ENCODE data around the gene HAVCR2.
"Not testable (repeated sequence)": the region's sequence is repeated elsewhere in the genome, so short reads cannot be mapped to it uniquely, and the experiment has no call there.

The HAVCR2 gene

GRCh38 chr5:157088342-157088990 is 20.4 kb downstream of the HAVCR2 start:
- DNase-seq (ENCODE audit: low spot score), result no peak

DNA sequence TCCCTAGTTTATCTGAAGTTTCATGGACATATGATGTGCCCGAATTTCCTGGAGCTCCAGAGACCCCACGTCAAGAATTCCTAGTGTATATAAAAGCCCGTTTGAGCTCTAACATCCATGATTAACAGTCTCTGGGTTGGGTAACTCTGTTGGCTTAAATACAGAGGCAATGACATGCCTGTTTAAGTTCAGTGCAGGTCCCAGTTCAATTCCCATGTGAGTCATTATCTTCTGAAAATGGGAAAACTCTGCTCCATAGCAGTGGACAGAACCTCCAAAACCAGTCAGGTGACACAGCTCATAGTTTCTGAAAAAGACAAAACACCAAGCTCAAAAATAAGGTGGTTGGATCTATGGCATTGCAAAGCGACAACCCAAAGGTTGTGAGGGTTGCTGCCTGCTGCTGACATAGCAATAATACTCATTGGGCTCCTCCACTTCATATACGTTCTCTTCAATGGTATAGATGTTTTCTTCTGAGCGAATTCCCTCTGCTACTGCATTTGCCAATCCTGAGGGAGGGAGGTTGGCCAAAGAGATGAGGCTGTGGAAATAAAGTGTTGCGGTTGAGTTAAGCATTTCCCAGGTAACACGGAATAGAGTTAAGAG is 22.0 kb downstream of the HAVCR2 start:
- DNase-seq (ENCODE audit: low spot score), result no peak

DNA sequence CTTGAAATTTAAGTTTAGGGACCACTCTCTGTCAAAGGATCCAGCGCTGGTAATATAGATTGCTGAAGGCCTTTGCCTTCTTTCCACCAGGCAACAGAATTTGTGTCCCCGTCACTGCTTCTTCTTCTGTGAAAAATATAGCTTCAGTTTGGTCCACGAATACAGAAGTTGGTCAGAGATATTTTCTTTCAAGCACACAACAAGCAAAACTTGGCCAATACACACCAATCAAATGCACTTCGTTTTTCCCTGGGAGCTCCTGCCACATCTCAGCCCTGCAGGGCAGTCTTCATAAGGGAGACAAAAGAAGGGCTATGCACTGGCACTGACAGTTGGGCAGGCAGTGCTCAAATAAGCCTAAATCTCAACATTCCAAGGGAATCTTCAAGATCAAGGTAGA is 22.9 kb downstream of the HAVCR2 start:
- DNase-seq (ENCODE audit: low spot score), result no peak

- no peak for DNase-seq (ENCODE audit: low spot score)
Observed at GRCh38 chr5:157080286-157080685, 28.6 kb downstream of the HAVCR2 start.

- peak; percentile 14 for DNase-seq (ENCODE audit: low spot score)
Observed at GRCh38 chr5:157076558-157076957, 32.3 kb downstream of the HAVCR2 start.

GRCh38 chr5:157072508-157072907 is 36.3 kb downstream of the HAVCR2 start:
- DNase-seq (ENCODE audit: low spot score), result no peak

DNA sequence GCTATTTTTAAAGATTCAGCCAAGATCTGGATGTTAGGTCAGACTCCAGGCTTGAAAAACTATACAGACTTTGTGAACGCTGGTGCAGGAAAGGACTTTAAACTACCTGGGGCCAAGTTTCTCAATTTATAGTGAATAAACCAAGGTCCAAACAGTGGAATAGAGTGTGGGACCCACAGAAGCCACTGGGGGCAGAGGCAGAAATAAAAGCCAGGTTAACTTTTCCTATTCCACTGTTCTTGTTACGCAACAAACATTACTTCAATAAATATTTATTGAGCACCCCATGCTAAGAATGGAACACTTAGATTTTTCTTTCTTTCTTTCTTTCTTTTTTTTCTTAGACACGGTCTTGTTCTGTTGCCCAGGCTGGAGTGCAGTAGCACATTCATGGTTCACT is 38.9 kb downstream of the HAVCR2 start:
- no peak for DNase-seq (ENCODE audit: low spot score)

- DNase-seq (ENCODE audit: low spot score), result no peak
Observed at GRCh38 chr5:157068785-157069184, 40.1 kb downstream of the HAVCR2 start.

GRCh38 chr5:157068339-157068738 is 40.5 kb downstream of the HAVCR2 start:
- DNase-seq (ENCODE audit: low spot score), result no peak

- DNase-seq (ENCODE audit: low spot score), result no peak
Observed at GRCh38 chr5:157067005-157067404, 41.8 kb downstream of the HAVCR2 start.

DNA sequence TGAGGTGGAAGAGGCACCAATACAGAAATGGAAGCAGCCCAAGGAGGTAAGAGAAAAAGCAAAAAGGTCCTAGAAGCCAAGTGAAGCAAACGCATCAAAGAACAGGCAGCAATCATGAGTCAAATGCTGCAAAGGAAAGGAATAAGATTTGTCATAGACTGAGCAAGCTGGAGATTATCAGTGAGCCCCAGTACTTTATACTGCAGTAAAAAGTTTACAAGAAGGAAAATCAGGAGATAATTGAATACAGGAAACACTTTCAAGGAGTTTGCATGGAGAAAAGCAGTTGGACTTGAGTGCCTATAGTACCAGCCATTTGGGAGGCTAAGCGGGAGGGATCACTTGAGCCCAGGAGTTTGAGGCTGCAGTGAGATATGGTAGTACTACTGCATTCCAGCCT is 42.8 kb downstream of the HAVCR2 start:
- DNase-seq (ENCODE audit: low spot score), result no peak

GRCh38 chr5:157063776-157064430 is 44.9 kb downstream of the HAVCR2 start:
- no peak for DNase-seq (ENCODE audit: low spot score)

DNA sequence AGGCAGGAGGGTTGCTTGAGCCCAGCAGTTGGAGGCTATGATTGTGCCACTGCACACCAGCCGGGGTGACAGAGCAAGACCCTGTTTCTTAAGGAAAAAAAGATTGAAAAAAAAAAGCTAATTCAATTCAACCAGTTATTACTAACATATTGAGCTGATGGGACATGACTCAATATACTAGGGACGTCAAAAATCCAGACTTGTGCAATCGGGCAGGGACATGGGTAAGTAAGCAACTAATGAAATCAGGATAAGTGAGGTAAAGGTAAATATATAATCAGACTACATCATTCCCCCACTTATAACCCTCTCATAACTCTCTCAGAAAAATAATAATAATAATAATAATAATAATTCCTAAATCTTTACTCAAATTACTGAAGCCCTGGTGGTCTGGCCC is 49.0 kb downstream of the HAVCR2 start:
- no peak for DNase-seq (ENCODE audit: low spot score)

GRCh38 chr5:157059093-157059539 is 49.7 kb downstream of the HAVCR2 start, which contains the start of gene HAVCR1:
TSS of gene HAVCR1 (minus strand) at chr5:157059116. CDS start at chr5:157057943, 1,173 bp downstream.
- DNase-seq (ENCODE audit: low spot score), result no peak

DNA sequence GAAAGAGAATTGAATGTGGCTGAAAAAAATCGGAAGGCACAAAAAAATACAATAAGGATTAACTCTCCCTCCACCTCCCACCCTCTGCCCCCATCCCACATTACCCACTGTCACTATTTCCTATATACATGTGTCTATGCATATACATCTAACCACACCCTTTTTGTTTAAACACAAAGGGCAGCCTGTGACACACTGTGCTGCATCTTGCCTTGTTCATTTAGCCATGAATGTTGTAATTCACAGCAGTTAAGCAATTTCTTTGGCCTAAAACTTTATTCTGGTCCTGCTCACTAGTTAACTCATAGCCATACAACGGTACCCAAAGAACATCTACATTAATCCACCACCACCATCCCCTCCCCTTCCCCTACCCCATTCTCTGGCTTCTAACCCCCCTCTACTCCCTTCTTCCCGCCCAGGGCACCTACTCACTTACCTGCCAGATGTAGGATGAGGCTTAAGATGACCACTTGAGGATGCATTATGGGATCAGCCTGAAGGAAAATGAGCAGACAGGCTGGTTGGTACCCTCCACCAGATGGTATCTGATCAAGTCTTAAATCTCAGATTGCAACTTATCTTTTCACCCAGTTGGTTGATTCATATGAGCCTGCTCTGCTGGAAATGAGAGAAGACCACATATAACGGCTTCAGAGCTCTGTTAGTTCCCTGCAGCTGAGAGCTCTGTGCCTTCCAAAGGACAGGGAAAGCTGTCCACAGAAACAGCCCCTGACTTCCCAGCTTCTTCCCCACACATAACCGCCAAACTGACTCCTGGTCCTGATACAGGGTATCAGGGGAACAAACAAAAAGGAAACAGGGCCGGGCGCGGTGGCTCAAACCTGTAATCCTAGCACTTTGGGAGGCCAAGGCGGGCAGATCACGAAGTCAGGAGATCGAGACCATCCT is 51.1 kb downstream of the HAVCR2 start:
- DNase-seq (ENCODE audit: low spot score), result no peak

GRCh38 chr5:157056848-157057247 is 52.0 kb downstream of the HAVCR2 start:
- DNase-seq (ENCODE audit: low spot score), result not testable (repeated sequence)

DNA sequence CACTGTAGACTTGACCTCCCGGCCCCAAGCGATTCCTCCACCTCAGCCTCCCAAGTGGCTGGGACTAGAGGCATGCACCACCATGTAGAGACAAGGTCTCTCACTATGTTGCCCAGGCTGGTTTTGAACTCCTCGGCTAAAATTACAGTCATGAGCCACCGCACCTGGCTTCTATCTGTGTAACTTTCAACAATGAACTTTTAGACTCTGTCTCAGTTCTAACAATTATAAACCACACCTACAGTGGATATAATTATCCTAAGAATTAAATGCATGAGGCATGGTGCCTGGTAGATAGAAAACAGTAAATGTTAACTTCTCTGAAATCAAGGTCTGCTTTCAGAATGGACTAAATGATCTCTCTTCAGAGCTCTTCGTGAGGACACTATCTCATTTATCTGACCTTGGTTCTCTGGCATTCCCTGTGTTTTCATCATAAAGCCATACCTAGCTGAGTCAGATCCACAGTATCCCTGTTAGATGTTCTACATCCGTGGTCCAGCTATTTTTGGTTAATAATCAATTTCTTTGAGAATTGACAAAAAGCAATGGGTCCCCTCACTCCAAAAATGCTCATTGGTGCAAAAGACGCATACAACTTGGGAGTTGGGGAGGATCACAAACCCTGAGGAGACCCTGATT is 57.1 kb downstream of the HAVCR2 start:
- no peak for DNase-seq (ENCODE audit: low spot score)

DNA sequence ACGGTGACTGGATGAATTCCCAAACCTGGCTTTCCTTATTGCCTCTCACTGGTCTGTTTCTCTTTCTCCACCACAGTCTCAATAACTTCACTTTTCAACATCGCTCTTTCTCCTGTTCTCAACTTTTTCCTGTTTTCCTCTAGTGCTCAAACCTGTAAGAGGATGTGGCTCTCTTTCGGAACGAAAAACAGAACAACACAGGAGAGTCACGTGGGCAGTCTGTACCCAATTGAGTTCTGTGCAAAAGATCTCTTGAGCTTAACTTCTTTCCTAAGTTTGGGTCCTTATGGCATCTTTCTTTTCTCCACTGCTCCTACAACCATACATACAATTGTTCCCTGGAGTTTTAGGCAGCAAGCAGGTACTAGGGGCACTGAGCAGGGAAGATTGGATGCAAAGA is 58.8 kb downstream of the HAVCR2 start:
- DNase-seq (ENCODE audit: low spot score), result no peak

GRCh38 chr5:157049605-157050004 is 59.2 kb downstream of the HAVCR2 start:
- no peak for DNase-seq (ENCODE audit: low spot score)

DNA sequence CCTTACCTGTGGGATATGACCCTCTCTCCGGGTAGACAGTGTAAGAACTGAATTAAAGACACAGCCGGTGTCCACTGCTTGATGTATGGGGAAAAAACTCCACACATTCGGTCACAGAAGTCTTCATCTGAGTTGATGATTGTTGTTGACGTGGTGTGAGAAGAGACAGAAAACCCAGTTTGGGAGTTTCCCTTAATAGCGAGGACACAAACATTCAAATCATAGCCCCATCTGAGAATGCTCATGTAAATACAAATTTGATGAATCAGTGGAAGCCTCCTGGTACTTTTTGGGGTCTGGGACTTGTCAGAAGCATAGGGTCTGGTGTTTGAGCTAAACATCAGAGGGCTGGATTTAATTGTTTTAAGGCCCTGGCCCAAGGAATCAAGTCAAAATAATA is 60.9 kb downstream of the HAVCR2 start:
- DNase-seq (ENCODE audit: low spot score), result no peak

- DNase-seq (ENCODE audit: low spot score), result not testable (repeated sequence)
Observed at GRCh38 chr5:157047016-157047415, 61.8 kb downstream of the HAVCR2 start.

DNA sequence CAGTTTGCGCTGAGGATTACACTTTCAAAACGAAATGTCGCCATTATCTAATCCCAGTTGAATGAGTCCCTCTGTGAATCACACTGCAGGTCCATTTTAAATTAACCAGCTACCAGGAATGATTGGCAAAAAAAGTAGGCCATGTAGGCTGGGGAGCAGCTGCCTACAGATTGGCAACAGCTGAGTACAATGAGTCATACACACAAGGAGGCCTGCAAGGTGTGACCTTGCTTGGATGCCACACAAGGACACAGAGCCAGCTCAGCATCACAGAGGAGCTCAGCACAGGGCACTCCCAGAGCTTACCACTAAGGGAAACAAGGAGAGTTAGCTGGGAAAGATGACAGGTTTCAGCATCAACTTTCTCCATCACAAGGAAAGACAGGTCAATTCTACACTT is 62.8 kb downstream of the HAVCR2 start:
- DNase-seq (ENCODE audit: low spot score), result no peak

Measured in GM03348 (cell line).